HG03064 (cell line): ENCODE measurements around the gene CEACAM6.
"Not testable (repeated sequence)": the region's sequence is repeated elsewhere in the genome, so short reads cannot be mapped to it uniquely, and the experiment has no call there.

Experiments
- ATAC-seq: cut with Tn5 transposase; IDR thresholded peaks from one replicate; pipeline ENCODE4 v1.9.1; 2021; ENCODE audit warnings: low read depth; ENCODE audit not compliant: unreplicated experiment

CEACAM6 gene

DNA sequence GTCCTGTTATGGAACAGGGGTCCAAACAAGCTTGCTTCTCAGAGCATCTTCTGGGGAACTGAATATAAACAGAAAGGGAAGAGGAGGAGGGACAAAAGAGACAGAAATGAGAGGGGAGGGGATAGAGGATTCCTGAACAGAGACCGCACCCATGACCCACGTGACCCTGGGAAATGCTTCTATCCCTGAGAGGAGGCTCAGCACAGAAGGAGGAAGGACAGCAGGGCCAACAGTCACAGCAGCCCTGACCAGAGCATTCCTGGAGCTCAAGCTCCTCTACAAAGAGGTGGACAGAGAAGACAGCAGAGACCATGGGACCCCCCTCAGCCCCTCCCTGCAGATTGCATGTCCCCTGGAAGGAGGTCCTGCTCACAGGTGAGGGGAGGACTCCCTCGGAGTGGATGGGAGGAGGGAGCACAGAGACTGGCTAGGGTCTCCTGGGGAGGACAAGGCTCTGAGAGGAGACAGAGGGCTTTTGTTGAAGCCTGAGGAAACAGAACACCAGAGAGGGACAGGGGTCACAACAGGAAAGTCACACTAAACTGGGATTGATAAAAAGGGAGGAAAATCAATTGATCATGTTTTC, at the start of gene CEACAM6:
CEACAM6 (plus strand) TSS at position 203 of the 586 bp plus-strand sequence; CDS start at position 312, 109 bp downstream.
- ATAC-seq: no peak

GRCh38 chr19:41706741-41707501, 48.4 kb upstream of the CEACAM6 start:
- ATAC-seq: no peak

GRCh38 chr19:41707502-41707812, 47.9 kb upstream of the CEACAM6 start:
- no peak for ATAC-seq

- no peak for ATAC-seq
These were observed 47.4 kb upstream of the CEACAM6 start for GRCh38 chr19:41707871-41708371.

- no peak for ATAC-seq
These were observed 46.8 kb upstream of the CEACAM6 start, which contains the start of gene CEACAM5 for GRCh38 chr19:41708481-41708880. Gene CEACAM5, plus strand, starts transcription at chr19:41708626. Its CDS starts 106 bp downstream, at chr19:41708732.

GRCh38 chr19:41709516-41709915, 45.8 kb upstream of the CEACAM6 start:
- ATAC-seq: not testable (repeated sequence)

- no peak for ATAC-seq
These were observed 45.2 kb upstream of the CEACAM6 start for GRCh38 chr19:41709951-41710645.

DNA sequence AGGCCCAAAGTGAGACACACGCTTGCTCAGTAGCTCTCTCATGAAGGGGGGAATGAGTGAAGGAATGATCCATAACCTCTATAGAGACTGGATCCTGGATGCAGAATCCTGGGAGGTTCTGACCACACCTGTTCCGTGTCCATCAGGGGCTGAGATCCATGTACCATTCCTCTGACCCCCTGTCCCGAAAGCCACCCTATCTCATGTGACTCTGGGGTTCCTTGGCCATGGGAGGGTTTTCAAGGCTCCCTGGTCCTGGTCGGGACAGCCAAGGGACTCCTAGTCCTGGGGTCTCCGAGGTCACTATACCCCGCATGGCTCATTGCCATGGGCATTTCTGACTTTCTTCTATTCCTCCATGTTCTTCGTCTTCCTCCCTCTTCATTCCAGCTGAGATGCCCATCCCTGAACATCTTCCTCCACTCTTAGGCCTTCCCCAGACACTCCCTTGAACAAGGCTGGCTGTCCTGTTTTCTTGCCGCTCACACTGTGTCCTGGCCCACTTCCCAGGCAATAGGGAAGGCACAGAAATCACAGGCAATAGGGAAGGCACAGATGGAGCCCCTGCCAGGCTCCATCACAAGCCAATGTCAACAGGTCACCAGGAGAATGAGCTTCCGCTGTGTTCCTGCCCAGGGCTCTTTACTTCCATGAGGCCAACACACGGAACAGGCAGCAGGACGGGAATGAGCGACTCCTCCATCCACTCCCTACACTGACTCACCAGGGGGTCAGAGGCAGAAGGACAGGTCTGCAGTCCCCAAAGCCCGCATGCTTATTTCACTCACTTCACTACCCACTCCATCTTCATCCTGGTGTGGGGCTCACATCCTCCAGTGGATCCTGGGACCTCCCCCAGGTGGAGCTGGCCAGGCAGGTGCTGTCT, 43.7 kb upstream of the CEACAM6 start:
- no peak for ATAC-seq

- no peak for ATAC-seq
These were observed 40.7 kb upstream of the CEACAM6 start for GRCh38 chr19:41714598-41714997.

- no peak for ATAC-seq
These were observed 36.6 kb upstream of the CEACAM6 start for GRCh38 chr19:41718761-41719160.

GRCh38 chr19:41720103-41720502, 35.2 kb upstream of the CEACAM6 start:
- no peak for ATAC-seq

DNA sequence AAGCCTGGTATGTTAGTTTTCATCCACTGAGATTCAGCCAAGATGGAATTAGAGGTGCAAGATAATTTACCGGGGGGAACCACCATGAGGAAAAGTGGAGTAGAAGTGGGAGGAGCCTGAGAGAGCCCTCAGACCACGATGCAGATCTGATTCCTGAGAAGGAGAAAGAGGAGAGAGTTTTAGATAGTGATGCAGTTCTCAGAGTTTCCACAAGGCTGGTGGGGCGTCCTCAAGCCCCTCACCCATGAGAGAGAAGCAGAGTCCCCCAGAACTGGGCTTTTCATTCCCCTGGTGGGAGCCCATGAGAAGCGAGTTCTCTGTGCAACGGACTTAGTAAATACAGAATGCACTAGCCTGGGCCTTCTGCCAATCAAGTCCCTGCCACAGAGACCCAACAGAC, 28.8 kb upstream of the CEACAM6 start:
- no peak for ATAC-seq

DNA sequence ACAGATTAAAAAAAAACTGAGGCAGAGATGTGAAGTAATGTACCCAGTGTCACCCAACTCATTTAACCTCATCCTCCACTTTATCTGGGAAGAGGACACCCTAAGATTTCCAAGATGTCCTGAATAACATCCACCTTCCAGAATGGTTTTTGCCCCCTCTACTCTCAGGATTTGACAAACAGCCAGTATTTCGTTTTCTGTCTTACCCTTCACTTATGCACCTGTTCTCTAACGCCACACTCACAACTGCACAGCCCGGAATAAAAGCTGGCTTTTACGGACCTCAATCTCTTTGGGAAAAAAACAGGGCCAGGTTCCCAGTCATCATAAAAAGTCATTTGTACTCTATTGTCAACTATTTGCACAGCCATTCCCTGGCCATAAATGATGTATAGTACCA, 21.2 kb upstream of the CEACAM6 start:
- no peak for ATAC-seq

DNA sequence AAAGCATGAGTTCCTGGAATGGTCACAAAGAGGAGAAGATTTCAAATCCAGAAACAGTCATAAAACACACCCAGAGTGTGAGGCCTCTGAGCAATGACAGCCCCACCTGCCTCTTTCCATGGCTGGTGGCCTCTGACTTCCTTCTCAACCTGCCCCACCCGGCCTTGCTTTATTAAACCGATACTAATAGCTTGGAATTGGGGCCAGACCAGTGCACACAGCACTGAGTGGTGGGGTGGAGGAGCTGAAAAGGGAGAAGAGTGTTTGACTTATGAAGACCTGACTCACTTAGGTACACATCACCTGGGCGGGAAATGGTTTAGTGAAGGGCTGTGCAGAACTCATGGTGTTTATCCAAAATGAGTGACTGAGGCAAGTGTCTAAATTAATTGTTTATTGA, 20.7 kb upstream of the CEACAM6 start:
- no peak for ATAC-seq

DNA sequence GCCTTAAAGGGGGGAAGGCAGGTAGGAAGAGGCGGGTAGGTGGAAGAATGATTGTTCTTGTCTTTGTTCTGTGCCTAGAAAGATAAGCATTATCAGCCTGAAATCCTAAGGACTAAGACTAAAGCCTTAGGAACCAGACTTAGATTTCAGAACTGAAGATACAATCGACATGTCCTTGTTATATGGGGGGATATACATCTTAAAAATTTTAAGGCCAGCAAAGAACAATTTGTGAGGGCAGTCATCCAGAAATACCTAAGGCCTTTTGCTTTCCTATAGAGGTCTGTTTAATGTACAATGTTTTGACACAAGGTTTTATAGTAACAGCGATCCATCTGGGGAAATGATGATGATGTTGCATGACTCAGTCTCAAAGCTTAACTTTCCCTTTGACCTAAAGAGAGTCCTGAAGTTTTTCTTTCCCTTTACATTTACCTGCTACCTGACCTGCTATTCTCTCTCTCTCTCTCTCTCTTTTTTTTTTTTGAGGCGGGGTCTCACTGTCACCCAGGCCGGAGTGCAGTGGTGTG, 20.2 kb upstream of the CEACAM6 start:
- no peak for ATAC-seq

DNA sequence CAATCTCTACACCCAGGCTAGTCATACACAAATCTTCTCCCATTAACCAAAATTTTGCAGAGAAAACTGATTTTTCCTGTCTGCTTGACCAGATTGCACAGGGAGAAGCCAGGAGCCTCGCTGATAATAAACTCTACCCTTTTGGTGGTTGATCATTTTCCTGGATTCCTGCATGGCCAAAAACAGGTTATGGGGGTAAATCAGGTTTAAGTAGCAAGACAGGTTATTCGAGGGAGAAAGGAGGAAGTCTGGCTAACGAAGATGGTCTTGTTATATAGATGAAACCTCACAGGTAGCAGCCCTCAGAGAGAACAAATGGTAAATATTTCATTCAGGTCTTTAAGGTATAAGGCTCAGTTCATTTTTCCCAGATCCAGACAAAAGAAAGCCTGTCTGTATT, 16.0 kb upstream of the CEACAM6 start:
- ATAC-seq: no peak

DNA sequence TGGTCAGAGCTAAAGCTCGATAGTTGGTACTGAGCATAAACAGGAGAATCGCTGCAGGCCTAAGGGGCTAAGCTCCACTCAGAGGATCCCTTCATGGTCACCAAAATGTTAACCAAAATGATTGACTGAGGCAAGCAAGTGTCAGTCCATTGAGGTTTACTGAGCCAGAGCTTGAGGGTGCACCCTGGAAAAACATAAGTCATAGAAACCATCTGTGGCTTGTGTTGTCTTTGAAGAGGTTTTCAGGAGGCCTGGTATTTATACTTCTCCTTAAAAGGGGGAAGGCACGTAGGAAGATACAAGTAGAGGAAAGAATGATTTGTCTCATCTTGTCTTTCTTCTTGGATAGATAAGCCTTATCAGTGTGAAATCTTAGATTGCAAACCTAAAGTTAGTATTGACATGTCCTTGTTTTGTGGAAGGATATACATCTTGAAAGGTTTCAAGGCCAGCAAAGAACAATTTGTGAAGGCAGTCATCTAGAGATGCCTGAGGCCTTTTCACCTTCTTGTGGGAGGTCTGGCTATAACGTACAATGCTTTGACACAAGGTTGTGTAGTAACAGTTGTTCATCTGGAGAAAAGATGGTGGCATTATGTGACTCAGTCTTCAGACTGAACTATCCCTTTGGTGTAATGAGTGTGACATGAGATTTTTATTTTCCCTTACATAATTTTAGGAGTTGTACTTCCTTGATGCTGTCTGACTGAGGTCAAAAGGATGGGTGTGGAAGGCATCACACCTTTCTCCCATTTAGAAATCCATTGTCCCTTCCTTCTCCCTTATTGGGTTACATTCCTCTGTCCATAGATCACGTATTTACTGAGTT, 14.7 kb upstream of the CEACAM6 start:
- no peak for ATAC-seq

GRCh38 chr19:41741244-41741554, 14.1 kb upstream of the CEACAM6 start:
- ATAC-seq: no peak

- no peak for ATAC-seq
These were observed 10.5 kb upstream of the CEACAM6 start for GRCh38 chr19:41744850-41745249.

- no peak for ATAC-seq
These were observed 9.6 kb upstream of the CEACAM6 start for GRCh38 chr19:41745756-41746155.
